Measurements from ENCODE around the gene MCM6.

Gene MCM6

GRCh38 chr2:135853401-135853800 lies 22.8 kb downstream of the MCM6 start:
- TF ChIP-seq ARNT (IDR thresholded peaks at IDR 0.05) = no peak
- no peak for TF ChIP-seq ELF4 (IDR thresholded peaks at IDR 0.05)
- no peak for TF ChIP-seq FOXK2 (IDR thresholded peaks at IDR 0.05)
- no peak for TF ChIP-seq ZNF384 (IDR thresholded peaks at IDR 0.05)
- no peak for TF ChIP-seq HDGF (IDR thresholded peaks at IDR 0.05; ENCODE audit: borderline replicate concordance)
- DNase-seq (ENCODE audit: extremely low spot score) = no peak
- CTCF ChIA-PET = no interaction called here
- POLR2A ChIA-PET = no interaction called here

DNA sequence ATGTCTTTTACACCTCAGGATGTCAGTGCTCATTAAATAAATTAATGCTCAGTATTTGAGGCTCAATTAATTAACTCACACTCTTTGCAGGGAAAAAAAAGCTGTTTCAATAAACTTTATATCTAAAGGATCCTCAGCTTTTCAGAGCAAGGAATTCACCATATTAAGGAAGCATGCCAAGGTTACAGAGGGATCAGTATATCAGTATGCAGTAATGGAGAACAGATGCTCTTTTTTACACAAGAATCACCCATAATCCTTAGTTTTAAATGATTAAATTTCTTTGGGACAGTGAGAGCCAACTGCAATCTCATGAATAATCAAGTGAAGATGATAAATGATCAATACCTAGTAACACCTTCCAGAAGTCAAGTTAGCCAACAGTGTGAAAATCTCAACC lies 24.4 kb downstream of the MCM6 start:
- ChIA-PET POLR2A (no interaction called here), CTCF (no interaction called here)
- no peak for TF ChIP-seq L3MBTL2 (conservative IDR thresholded peaks at IDR 0.05)
- TF ChIP-seq PKNOX1 (IDR thresholded peaks at IDR 0.05) = no peak
- TF ChIP-seq FOXA1 (IDR thresholded peaks at IDR 0.05) = no peak
- TF ChIP-seq TARDBP (IDR thresholded peaks at IDR 0.05) = no peak
- TF ChIP-seq BHLHE40 (IDR thresholded peaks at IDR 0.05; ENCODE audit: borderline replicate concordance) = no peak
- no peak for TF ChIP-seq LEF1 (IDR thresholded peaks at IDR 0.05; ENCODE audit: borderline replicate concordance)
- no peak for TF ChIP-seq SP1 (IDR thresholded peaks at IDR 0.05)
- TF ChIP-seq HDGF (IDR thresholded peaks at IDR 0.05; ENCODE audit: borderline replicate concordance) = no peak
- no peak for TF ChIP-seq FOXK2 (IDR thresholded peaks at IDR 0.05)
- no peak for TF ChIP-seq NFRKB (IDR thresholded peaks at IDR 0.05)
- no peak for TF ChIP-seq ELF4 (IDR thresholded peaks at IDR 0.05)
- no peak for TF ChIP-seq CTBP1 (IDR thresholded peaks at IDR 0.05; ENCODE audit: borderline replicate concordance)
- TF ChIP-seq ZNF384 (IDR thresholded peaks at IDR 0.05) = no peak
- TF ChIP-seq ARNT (IDR thresholded peaks at IDR 0.05) = no peak
- no peak for TF ChIP-seq FOXM1 (IDR thresholded peaks at IDR 0.05; ENCODE audit: borderline replicate concordance)
- no peak for TF ChIP-seq SUZ12 (IDR thresholded peaks at IDR 0.05)
- DNase-seq (ENCODE audit: extremely low spot score) = no peak

DNA sequence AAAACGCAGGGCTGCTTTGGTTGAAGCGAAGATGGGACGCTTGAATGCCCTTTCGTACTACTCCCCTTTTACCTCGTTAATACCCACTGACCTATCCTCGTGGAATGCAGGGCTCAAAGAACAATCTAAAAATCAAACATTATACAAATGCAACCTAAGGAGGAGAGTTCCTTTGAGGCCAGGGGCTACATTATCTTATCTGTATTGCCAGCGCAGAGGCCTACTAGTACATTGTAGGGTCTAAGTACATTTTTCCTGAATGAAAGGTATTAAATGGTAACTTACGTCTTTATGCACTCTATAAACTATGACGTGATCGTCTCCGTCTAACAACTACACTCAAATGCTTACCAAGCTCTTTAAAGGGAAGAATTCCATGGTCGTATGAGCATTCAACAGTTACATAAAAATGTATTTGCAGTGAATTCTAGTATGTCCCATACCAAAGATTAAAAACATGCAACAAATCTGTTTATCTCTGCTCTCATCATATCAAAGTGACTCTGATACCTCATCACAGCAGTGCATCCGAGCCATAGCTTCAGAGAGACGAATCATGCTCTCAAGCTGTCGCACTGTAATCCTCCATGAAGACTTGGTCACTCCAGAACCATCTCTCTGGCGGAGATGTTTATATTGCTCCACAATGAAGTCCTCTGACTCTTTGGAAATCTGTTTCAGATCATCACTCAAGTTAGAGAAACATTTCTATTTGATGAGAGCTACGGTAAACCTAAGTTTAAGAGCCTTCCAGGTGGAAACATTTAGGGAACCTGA lies 25.2 kb downstream of the MCM6 start:
- CTCF ChIA-PET = no interaction called here
- POLR2A ChIA-PET = no interaction called here
- no peak for TF ChIP-seq LEF1 (IDR thresholded peaks at IDR 0.05; ENCODE audit: borderline replicate concordance)
- TF ChIP-seq FOXM1 (IDR thresholded peaks at IDR 0.05; ENCODE audit: borderline replicate concordance) = no peak
- no peak for TF ChIP-seq PKNOX1 (IDR thresholded peaks at IDR 0.05)
- no peak for TF ChIP-seq TARDBP (IDR thresholded peaks at IDR 0.05)
- TF ChIP-seq HDGF (IDR thresholded peaks at IDR 0.05; ENCODE audit: borderline replicate concordance) = no peak
- no peak for TF ChIP-seq ZNF384 (IDR thresholded peaks at IDR 0.05)
- TF ChIP-seq FOXA1 (IDR thresholded peaks at IDR 0.05) = no peak
- no peak for TF ChIP-seq SP1 (IDR thresholded peaks at IDR 0.05)
- TF ChIP-seq L3MBTL2 (conservative IDR thresholded peaks at IDR 0.05) = no peak
- TF ChIP-seq ARNT (IDR thresholded peaks at IDR 0.05) = no peak
- TF ChIP-seq NFRKB (IDR thresholded peaks at IDR 0.05) = no peak
- no peak for TF ChIP-seq SUZ12 (IDR thresholded peaks at IDR 0.05)
- no peak for DNase-seq (ENCODE audit: extremely low spot score)

DNA sequence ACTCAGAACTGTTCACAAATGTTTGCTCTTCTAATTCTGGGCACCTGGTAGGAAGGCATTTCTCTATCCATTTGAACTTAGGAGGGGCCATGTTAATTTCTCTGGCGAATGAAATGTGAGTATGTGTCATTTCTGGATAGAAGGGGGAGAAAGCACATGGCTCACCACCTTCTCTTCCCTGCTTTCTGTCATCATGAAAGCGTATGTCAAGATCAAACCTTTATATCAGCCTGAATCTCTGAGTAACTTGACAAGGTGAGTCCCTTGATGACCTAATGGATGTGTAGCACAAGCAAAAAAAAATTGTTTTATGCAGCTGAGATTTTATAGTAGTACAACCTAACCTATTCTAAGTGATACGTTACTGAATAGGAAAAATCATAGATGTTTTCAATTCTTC lies 27.2 kb downstream of the MCM6 start:
- no peak for DNase-seq (ENCODE audit: extremely low spot score)
- ChIA-PET CTCF (no interaction called here), POLR2A (no interaction called here)
- no peak for TF ChIP-seq FOXA1 (IDR thresholded peaks at IDR 0.05)
- TF ChIP-seq FOXK2 (IDR thresholded peaks at IDR 0.05) = no peak
- TF ChIP-seq BHLHE40 (IDR thresholded peaks at IDR 0.05; ENCODE audit: borderline replicate concordance) = no peak
- TF ChIP-seq ARNT (IDR thresholded peaks at IDR 0.05) = no peak
- TF ChIP-seq SP1 (IDR thresholded peaks at IDR 0.05) = no peak
- TF ChIP-seq NFRKB (IDR thresholded peaks at IDR 0.05) = no peak
- TF ChIP-seq LEF1 (IDR thresholded peaks at IDR 0.05; ENCODE audit: borderline replicate concordance) = no peak
- no peak for TF ChIP-seq TARDBP (IDR thresholded peaks at IDR 0.05)
- TF ChIP-seq PKNOX1 (IDR thresholded peaks at IDR 0.05) = no peak
- no peak for TF ChIP-seq FOXM1 (IDR thresholded peaks at IDR 0.05; ENCODE audit: borderline replicate concordance)

DNA sequence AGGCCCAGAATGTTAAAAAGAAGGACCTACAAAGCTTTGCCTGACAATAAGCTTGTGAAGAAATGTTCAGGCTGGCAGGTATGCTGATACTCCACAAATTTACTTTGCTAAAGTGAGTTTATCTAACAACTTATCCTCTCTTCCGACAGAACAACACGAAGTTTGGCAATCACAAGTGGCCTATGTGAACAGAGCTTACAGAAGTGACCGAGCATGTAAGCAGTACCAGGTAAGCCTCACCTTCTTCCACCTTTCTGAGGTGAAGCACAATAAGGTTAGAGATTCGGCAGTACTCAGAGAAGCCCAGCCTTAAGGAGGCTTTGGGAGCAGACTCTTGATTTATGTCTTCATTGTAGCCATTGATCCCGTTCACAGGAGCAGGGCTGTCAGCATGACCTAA lies 30.2 kb downstream of the MCM6 start:
- TF ChIP-seq LEF1 (IDR thresholded peaks at IDR 0.05; ENCODE audit: borderline replicate concordance) (no peak), HDGF (IDR thresholded peaks at IDR 0.05; ENCODE audit: borderline replicate concordance) (no peak), NFRKB (IDR thresholded peaks at IDR 0.05) (no peak)
- ChIA-PET POLR2A (interaction anchor here (0.9 kb wide), 1 partner anchor 30 kb away, joined by 3 read pairs; the partner anchor contains the start of gene MCM6), CTCF (no interaction called here)
- no peak for DNase-seq (ENCODE audit: extremely low spot score)

GRCh38 chr2:135845257-135845656 lies 31.0 kb downstream of the MCM6 start:
- TF ChIP-seq SUZ12 (IDR thresholded peaks at IDR 0.05) (no peak), ELF4 (IDR thresholded peaks at IDR 0.05) (no peak), LEF1 (IDR thresholded peaks at IDR 0.05; ENCODE audit: borderline replicate concordance) (no peak), BHLHE40 (IDR thresholded peaks at IDR 0.05; ENCODE audit: borderline replicate concordance) (no peak), TARDBP (IDR thresholded peaks at IDR 0.05) (no peak), NFRKB (IDR thresholded peaks at IDR 0.05) (no peak), PKNOX1 (IDR thresholded peaks at IDR 0.05) (no peak)
- ChIA-PET POLR2A (no interaction called here), CTCF (no interaction called here)
- DNase-seq (ENCODE audit: extremely low spot score) = no peak

Measured in HEK293T (cell line).